GM19043 (cell line): ENCODE results near the gene ACP1.
A peak's percentile ranks its signal among the peaks of the same experiment; 100 is the strongest.

ENCODE experiments used
- ATAC-seq: cut with Tn5 transposase; IDR thresholded peaks from one replicate; pipeline ENCODE4 v1.9.1; 2021; ENCODE audit warnings: low read depth; ENCODE audit not compliant: unreplicated experiment

ACP1 gene

DNA sequence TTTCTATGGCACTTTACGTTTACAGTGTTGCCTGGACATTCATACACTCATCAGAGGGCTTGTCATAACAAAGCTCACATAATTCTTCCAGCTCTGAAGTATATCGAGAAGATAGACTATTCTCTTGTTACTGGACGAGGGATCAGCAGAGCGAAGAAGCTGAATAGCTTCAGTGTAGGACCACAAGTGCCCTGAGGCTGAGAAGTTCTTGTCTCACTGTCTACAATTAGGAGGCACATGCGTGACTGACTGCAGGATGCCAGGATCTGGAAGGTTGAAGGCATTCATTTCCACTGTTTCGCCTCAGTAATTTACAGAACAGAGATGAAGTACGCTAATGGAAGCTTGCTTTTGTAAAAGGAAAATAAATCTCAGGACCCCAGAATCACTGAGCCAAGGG lies 10.5 kb upstream of the ACP1 start:
- ATAC-seq, result no peak

- no peak for ATAC-seq
Observed at GRCh38 chr2:255195-255594, 9.6 kb upstream of the ACP1 start.

GRCh38 chr2:256094-256493 lies 8.7 kb upstream of the ACP1 start:
- ATAC-seq, result no peak

- ATAC-seq, result no peak
Observed at GRCh38 chr2:257429-257828, 7.3 kb upstream of the ACP1 start.

DNA sequence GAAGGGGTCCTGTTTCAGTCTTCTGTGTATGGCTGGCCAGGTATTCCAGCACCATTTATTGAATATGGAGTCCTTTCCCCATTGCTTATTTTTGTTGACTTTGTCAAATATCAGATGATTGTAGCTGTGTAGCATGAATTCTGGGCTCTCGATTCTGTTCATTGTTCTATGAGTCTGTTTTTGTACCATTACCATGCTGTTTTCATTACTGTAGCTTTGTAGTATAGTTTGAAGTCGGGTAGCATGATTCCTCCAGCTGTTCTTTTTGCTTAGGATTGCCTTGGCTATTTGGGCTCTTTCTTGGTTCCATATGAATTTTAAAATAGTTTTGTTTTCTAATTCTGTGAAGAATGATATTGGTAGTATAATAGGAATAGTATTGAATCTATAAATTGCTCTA lies 6.9 kb upstream of the ACP1 start:
- no peak for ATAC-seq

DNA sequence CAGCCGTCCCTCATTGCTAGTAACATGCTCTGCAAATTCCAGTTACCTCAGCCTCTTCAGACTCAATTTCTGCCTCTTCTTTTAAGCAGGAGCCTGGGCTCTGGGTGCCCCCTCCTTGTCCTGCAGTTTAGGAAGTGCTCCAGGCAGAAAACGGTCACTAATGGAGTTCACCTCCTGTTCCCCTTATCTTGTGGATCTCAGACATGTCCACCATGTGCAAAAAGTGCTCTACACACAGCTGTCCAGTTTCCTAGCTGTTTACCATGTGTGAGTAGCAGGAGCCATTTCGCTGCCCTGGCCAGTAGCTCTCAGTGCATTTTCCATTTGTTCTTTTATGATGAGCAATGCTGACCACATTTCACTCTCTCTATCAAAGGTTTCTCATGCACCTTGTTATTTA lies 5.8 kb upstream of the ACP1 start:
- ATAC-seq, result no peak

- ATAC-seq, result no peak
Observed at GRCh38 chr2:259789-260331, 4.9 kb upstream of the ACP1 start.

- ATAC-seq, result no peak
Observed at GRCh38 chr2:260507-261161, 4.1 kb upstream of the ACP1 start.

- ATAC-seq, result no peak
Observed at GRCh38 chr2:262117-262516, 2.6 kb upstream of the ACP1 start.

GRCh38 chr2:263022-263738 lies 1.6 kb upstream of the ACP1 start:
- no peak for ATAC-seq

- no peak for ATAC-seq
Observed at GRCh38 chr2:263774-264492, 814 bp upstream of the ACP1 start, which contains the start of gene SH3YL1. Gene SH3YL1 (minus strand): TSS chr2:264032. CDS start chr2:263984, 48 bp downstream.

- no peak for ATAC-seq
Observed at GRCh38 chr2:268323-268722, 3.6 kb downstream of the ACP1 start.

DNA sequence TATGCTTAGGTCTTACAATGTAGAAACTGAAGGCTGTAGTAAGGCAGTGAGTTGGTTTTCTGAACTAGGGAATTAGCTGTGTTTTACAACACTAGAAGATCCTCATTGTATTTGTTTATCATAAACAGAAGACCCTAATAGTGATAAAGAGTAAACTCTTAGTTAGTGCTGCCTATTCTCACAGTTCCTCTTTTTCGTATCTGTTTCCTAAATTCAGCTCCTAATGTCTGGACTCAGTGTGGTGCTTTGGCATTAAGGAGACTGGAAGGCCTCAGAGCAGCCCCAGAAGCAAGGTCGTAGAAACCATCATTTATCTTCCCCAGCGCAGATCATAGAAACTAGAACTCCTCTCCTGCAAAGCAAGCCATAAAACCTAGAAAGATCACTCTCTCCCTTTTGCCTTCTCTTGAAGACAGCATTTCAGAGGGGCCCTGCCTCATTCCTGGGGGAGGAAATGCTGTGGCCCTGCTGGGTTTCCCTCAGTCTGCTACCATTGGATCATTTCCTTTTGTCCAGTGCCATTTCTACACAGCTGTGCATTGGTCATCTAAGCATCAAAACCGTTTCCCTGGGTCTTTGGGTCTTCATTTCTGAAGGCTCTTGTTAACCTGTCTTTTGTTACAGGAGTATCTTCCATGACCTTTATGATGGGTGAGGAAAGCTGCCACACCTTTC lies 4.7 kb downstream of the ACP1 start:
- ATAC-seq, result no peak

GRCh38 chr2:270861-271260 lies 6.1 kb downstream of the ACP1 start:
- ATAC-seq, result no peak

DNA sequence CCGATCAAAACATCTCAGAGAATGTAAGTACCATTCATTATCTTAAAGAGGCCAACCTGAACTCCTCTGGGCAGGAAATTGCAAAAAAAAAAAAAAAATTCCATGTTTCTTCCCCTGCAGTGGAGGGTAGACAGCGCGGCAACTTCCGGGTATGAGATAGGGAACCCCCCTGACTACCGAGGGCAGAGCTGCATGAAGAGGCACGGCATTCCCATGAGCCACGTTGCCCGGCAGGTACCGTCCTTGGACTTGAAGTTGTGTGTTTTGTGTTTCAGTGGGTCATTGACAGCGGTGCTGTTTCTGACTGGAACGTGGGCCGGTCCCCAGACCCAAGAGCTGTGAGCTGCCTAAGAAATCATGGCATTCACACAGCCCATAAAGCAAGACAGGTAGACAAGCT lies 7.2 kb downstream of the ACP1 start:
- no peak for ATAC-seq

- ATAC-seq, result no peak
Observed at GRCh38 chr2:273333-273732, 8.6 kb downstream of the ACP1 start.

GRCh38 chr2:274503-274902 lies 9.8 kb downstream of the ACP1 start:
- no peak for ATAC-seq

- peak; percentile 93 for ATAC-seq
Observed at GRCh38 chr2:275466-275865, 10.7 kb downstream of the ACP1 start.

GRCh38 chr2:278312-278926 lies 13.7 kb downstream of the ACP1 start:
- no peak for ATAC-seq

GRCh38 chr2:278927-279320 lies 14.2 kb downstream of the ACP1 start:
- ATAC-seq, result no peak
